H1 (cell line): ENCODE results near the gene PSMC2. TPM values are rescaled to one million over a fixed set of nuclear protein-coding genes. Genes with fewer than 3 reads are reported as not detected.

Source experiments
- polyA plus RNA-seq, 7 experiments: library from polyadenylated mRNA; depleted of rRNA in 3 of 7; stranded (reverse) in 5 of 7; unstranded in 2 of 7; fragments of >200 nt in 5 of 7; fragments of 200-250 nt in 2 of 7; gene quantifications; 1 replicate in 5 of 7; 2 replicates in 1 of 7; 4 replicates in 1 of 7; pipeline versions ENCODE4 v1.2.1 to v1.2.3, GENCODE V29; 2011 to 2013; ENCODE audit warnings: missing spikeins in 2 of 7, mixed read lengths in 2 of 7
- small RNA-seq: library from polyadenylated mRNA; stranded (forward); fragments of <200 nt; extraction: miRNeasy Mini kit (QIAGEN cat#:217004); gene quantifications from one replicate; pipeline ENCODE3, GENCODE V24; 2013; ENCODE audit not compliant: insufficient read depth
- total RNA-seq: library from RNA; stranded (reverse); fragmentation: NEBNext Ultra II Directional; extraction: Animal tissue kit (Norgen Biotek cat#: 25700); gene quantifications from 2 replicates; pipeline ENCODE4 v1.2.1, GENCODE V29; 2021

PSMC2 gene
- total and polyA plus RNA-seq, 2 of the 8 experiments (the other 6 are each of a cell fraction or from before 2014, with no cell fraction given), result 80.9 to 141 TPM

Small RNAs within 50 kb of the gene (small RNA-seq; reads per million reads assigned to genes)
- gene RPS29P16, result not detected

Other genes starting within 250 kb of the PSMC2 start
- gene NAPEPLD, start 198.5 kb upstream of the PSMC2 start, total RNA-seq, result 9.1 and 9.9 TPM in 2 replicates
- gene NAPEPLD, start 198.5 kb upstream of the PSMC2 start, polyA plus RNA-seq (2011; rRNA removed), result 3.2 and 4.2 TPM in 2 replicates
- 81.2 and 83.5 TPM in 2 replicates for gene PMPCB, start 50.2 kb upstream of the PSMC2 start, total RNA-seq
- gene PMPCB, start 50.2 kb upstream of the PSMC2 start, polyA plus RNA-seq (2011; rRNA removed), result 33.0 and 60.6 TPM in 2 replicates
- 42.2 and 44.2 TPM in 2 replicates for gene DNAJC2, start 2.9 kb upstream of the PSMC2 start, total RNA-seq
- gene DNAJC2, start 2.9 kb upstream of the PSMC2 start, polyA plus RNA-seq (2011; rRNA removed), result 5.8 and 9.8 TPM in 2 replicates
- gene SLC26A5, start 98.6 kb downstream of the PSMC2 start, total RNA-seq, result 0.24 and 0.40 TPM in 2 replicates
- gene SLC26A5, start 98.6 kb downstream of the PSMC2 start, polyA plus RNA-seq (2011; rRNA removed), result 0.09 and 0.24 TPM in 2 replicates